NT2/D1 (cell line): ENCODE measurements around the gene PBX1.

Source experiments
- SUZ12 ChIP-seq: IDR thresholded peaks from 2 replicates; pipeline ENCODE4 v1.6.1; 2011; ENCODE audit not compliant: insufficient read length, insufficient read depth; ENCODE audit errors: extremely low read depth
- YY1 ChIP-seq: IDR thresholded peaks from 2 replicates; pipeline ENCODE4 v1.6.1; 2011; ENCODE audit not compliant: insufficient read length, insufficient read depth
- ZNF274 ChIP-seq: IDR thresholded peaks from 2 replicates; pipeline ENCODE4 v1.6.1; 2011; ENCODE audit warnings: mild to moderate bottlenecking, low read depth, low read length

- TF ChIP-seq ZNF274 = no peak
- TF ChIP-seq YY1 = no peak
- TF ChIP-seq SUZ12 = no peak
Measured at GRCh38 chr1:164773102-164773501, 214.1 kb downstream of the PBX1 start.
